ENCODE measurements around the gene HAO2. TPM values are rescaled to one million over a fixed set of nuclear protein-coding genes. Genes with fewer than 3 reads are reported as not detected.

The HAO2 gene
- total and polyA plus RNA-seq, 2 donors (not counting 3 experiments of a cell fraction or from before 2014, with no cell fraction given) = not detected

- ChIA-PET CTCF (no interaction called here), POLR2A (no interaction called here)
- no peak for FAIRE-seq
These were observed 10.5 kb downstream of the HAO2 start for GRCh38 chr1:119379117-119379516.

GRCh38 chr1:119380304-119380703, 11.7 kb downstream of the HAO2 start:
- Histone ChIP-seq H3K4me2 (ENCODE audit: insufficient read depth, low read length) (no peak overlapping the region), H3K9me3 (replicated peaks; ENCODE audit: control insufficient read depth, insufficient read depth, low read length) (no peaks in the 10 kb centered on the region), H3K9me1 (replicated peaks; ENCODE audit: control insufficient read depth, extremely low read depth, insufficient read depth, low read length) (no peaks in the 10 kb centered on the region), H2AFZ (ENCODE audit: low read depth, low read length) (no peak overlapping the region), H3K36me3 (ENCODE audit: control insufficient read depth in 2 of 2, extremely low read depth in 1 of 2, insufficient read depth in 2 of 2, low read length in 2 of 2) (no peaks in the 10 kb centered on the region), H3K4me3 (replicated peaks in 1 of 3; ENCODE audit: insufficient read depth in 1 of 3, low read depth in 1 of 3, low read length in 3 of 3) (no peak overlapping the region), H3K27me3 (ENCODE audit: control insufficient read depth in 2 of 2, insufficient read depth in 2 of 2, low read length in 2 of 2) (no peaks in the 10 kb centered on the region), H3K4me1 (ENCODE audit: control insufficient read depth, extremely low read depth, insufficient read depth, low read length) (no peaks in the 10 kb centered on the region), H3K79me2 (ENCODE audit: control insufficient read depth, insufficient read depth, low read length) (no peaks in the 10 kb centered on the region), H3K27ac (ENCODE audit: insufficient read depth, low read depth, low read length) (no peak overlapping the region), H4K20me1 (replicated peaks; ENCODE audit: control insufficient read depth, extremely low read depth, insufficient read depth, low read length) (no peaks in the 10 kb centered on the region), H3K9ac (replicated peaks; ENCODE audit: extremely low read depth, insufficient read depth, low read length) (no peak overlapping the region)
- no TSS peak for BruUV-seq (replicated peaks)
- TF ChIP-seq POLR2AphosphoS5 (IDR thresholded peaks at IDR 0.05; ENCODE audit: insufficient read depth, low read depth, low read length) (no peak), GATA2 (IDR thresholded peaks at IDR 0.05; ENCODE audit: insufficient read depth, insufficient read length, low read depth, low read length) (no peak), POLR2A (IDR thresholded peaks at IDR 0.05; ENCODE audit: low read depth, low read length) (no peak), MYC (IDR thresholded peaks at IDR 0.05; ENCODE audit: low read depth, low read length) (no peak), MAX (IDR thresholded peaks at IDR 0.05; ENCODE audit: insufficient read depth, insufficient read length) (no peak), CTCF (IDR thresholded peaks at IDR 0.05; ENCODE audit: extremely low read depth in 1 of 2, insufficient read depth in 1 of 2, low read depth in 1 of 2, low read length in 2 of 2) (no peak), JUN (IDR thresholded peaks at IDR 0.05; ENCODE audit: borderline replicate concordance, insufficient read depth, insufficient read length, low read depth) (no peak), EZH2 (IDR thresholded peaks at IDR 0.05; ENCODE audit: borderline replicate concordance, low read depth, low read length, severe bottlenecking) (no peak), FOS (IDR thresholded peaks at IDR 0.05; ENCODE audit: borderline replicate concordance, insufficient read depth, low read length) (no peak)
- dilution Hi-C loops (cut with MboI; ENCODE audit: extremely low pct_ligation_motif_present, low sequenced_read_pairs) (no loop called here), intact Hi-C loops (cut with micrococcal nuclease) (no loop called here)
- CTCF ChIA-PET = interaction anchor here (0.8 to 1.0 kb wide), 2 partner anchors 9 to 105 kb away, joined by 3 read pairs; no protein-coding TSS in a partner anchor
- DNase-seq (ENCODE audit: low read depth, low spot score) (no peak), FAIRE-seq (no peak)
- POLR2A ChIA-PET = no interaction called here

More at GRCh38 chr1:119379117-119379516, 10.5 kb downstream of the HAO2 start:
- Histone ChIP-seq H3K4me1 (ENCODE audit: control insufficient read depth, extremely low read depth, insufficient read depth, low read length) (no peaks in the 10 kb centered on the region), H3K4me2 (ENCODE audit: insufficient read depth, low read length) (no peak overlapping the region), H3K9ac (replicated peaks; ENCODE audit: extremely low read depth, insufficient read depth, low read length) (no peak overlapping the region), H2AFZ (ENCODE audit: low read depth, low read length) (no peak overlapping the region), H3K79me2 (ENCODE audit: control insufficient read depth, insufficient read depth, low read length) (no peaks in the 10 kb centered on the region), H4K20me1 (replicated peaks; ENCODE audit: control insufficient read depth, extremely low read depth, insufficient read depth, low read length) (no peaks in the 10 kb centered on the region), H3K27ac (ENCODE audit: insufficient read depth, low read depth, low read length) (no peak overlapping the region), H3K9me3 (replicated peaks; ENCODE audit: control insufficient read depth, insufficient read depth, low read length) (no peaks in the 10 kb centered on the region), H3K4me3 (replicated peaks in 1 of 3; ENCODE audit: insufficient read depth in 1 of 3, low read depth in 1 of 3, low read length in 3 of 3) (no peak overlapping the region), H3K9me1 (replicated peaks; ENCODE audit: control insufficient read depth, extremely low read depth, insufficient read depth, low read length) (no peaks in the 10 kb centered on the region), H3K36me3 (ENCODE audit: control insufficient read depth in 2 of 2, extremely low read depth in 1 of 2, insufficient read depth in 2 of 2, low read length in 2 of 2) (no peaks in the 10 kb centered on the region), H3K27me3 (ENCODE audit: control insufficient read depth in 2 of 2, insufficient read depth in 2 of 2, low read length in 2 of 2) (no peaks in the 10 kb centered on the region)
- no TSS peak for BruUV-seq (replicated peaks)
- dilution Hi-C loops (cut with MboI; ENCODE audit: extremely low pct_ligation_motif_present, low sequenced_read_pairs) (no loop called here), intact Hi-C loops (cut with micrococcal nuclease) (no loop called here)
- no peak for DNase-seq (ENCODE audit: low read depth, low spot score)
- TF ChIP-seq FOS (IDR thresholded peaks at IDR 0.05; ENCODE audit: borderline replicate concordance, insufficient read depth, low read length) = no peak
- TF ChIP-seq JUN (IDR thresholded peaks at IDR 0.05; ENCODE audit: borderline replicate concordance, insufficient read depth, insufficient read length, low read depth) = no peak
- TF ChIP-seq POLR2A (IDR thresholded peaks at IDR 0.05; ENCODE audit: low read depth, low read length) = no peak
- no peak for TF ChIP-seq POLR2AphosphoS5 (IDR thresholded peaks at IDR 0.05; ENCODE audit: insufficient read depth, low read depth, low read length)
- TF ChIP-seq GATA2 (IDR thresholded peaks at IDR 0.05; ENCODE audit: insufficient read depth, insufficient read length, low read depth, low read length) = no peak
- TF ChIP-seq EZH2 (IDR thresholded peaks at IDR 0.05; ENCODE audit: borderline replicate concordance, low read depth, low read length, severe bottlenecking) = no peak
- TF ChIP-seq MYC (IDR thresholded peaks at IDR 0.05; ENCODE audit: low read depth, low read length) = no peak

Data from endothelial cell of umbilical vein (primary cell).